GM20431 (cell line): ENCODE data around the gene POLN.
"Not testable (repeated sequence)": the region's sequence is repeated elsewhere in the genome, so short reads cannot be mapped to it uniquely, and the experiment has no call there.

Experiments used
- in situ Hi-C: fragments of 300-500 bp; cut with MseI, MboI; formaldehyde crosslinking; loops from one replicate; pipeline ENCODE4 v1.15.0; 2020; ENCODE audit warnings: low sequenced_read_pairs; ENCODE audit not compliant: unreplicated experiment

The POLN gene

DNA sequence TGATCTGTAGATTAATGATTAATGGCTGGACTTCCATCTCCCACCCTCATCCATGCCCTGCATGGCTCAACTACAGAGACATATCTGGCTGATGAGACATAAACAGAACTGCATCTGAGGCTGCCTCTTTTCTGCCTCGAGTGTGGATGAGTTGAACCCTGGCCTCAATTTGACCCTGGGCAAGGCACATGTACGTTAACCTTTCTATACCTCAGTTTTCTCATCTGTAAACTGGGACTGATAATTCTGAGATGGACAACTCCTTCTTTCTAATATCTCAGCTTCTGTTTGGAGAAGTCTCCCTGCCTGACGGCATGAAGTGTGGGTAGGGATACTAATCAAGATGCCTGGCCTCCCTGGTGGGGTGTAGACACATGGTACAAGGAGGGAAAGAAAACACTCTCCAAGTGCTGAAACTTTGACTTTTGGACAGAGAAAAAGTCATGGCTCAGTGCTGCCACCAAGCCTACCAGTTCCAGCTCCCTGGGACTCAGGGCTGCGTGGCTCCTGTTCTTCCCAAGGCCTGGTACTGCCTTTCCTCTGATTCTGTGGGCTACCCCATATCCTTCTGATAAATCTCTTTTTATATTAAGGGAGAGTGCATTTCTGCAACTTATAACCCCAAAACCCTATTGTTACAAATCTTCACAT lies 64.4 kb downstream of the POLN start:
- in situ Hi-C loops: no loop called here

DNA sequence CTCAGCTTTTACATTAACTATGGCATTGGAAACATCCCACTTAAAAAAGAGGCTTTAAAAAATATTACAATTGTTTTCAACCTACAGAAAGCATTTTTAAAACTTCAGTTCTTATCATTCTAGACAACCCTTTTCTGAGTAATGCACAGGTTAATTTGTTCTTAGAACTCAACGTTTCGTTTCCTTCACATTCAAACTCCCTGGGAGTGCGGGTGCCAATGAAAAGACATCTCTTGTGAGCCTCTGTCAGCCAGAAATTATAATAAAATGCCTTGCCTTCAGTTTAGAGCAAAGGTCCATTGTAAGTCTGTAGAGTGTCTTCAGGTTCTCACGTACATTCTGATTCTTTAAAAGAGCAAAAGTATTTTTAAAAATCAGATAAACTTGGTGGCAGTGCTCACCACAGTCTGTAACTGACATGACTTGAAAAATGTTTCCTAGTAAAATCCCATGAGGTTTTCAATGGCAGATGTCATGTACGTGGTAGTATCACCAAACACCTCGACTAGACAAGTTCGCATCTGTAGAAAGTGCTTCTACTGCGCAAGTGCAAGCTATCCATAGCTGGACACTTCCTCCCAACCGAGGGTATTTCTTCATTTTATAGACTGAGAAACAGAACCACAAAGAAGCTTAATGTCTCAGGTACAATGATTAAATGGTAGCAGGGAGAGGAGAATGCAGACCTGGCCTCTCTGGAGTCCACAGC lies 65.8 kb downstream of the POLN start:
- in situ Hi-C loops: no loop called here

DNA sequence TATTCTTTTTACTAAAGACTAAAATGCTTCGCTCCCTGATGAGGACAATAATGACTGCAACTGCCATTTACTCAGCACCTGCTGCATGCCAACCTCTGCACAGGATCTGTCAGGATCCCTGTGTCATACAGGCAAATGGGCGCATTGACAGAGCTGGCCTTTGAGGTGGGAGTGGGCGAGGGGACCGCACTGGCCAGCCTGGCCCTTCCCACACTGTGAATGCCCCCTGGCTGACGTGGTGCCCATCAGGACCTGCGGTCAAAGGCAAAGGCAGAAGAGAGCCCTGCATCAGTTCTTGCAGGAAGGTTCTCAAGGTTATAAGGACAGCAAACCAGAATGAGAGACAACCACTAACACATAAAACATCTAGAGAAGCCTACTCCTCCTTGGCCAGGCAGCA lies 67.9 kb downstream of the POLN start:
- in situ Hi-C loops: no loop called here

DNA sequence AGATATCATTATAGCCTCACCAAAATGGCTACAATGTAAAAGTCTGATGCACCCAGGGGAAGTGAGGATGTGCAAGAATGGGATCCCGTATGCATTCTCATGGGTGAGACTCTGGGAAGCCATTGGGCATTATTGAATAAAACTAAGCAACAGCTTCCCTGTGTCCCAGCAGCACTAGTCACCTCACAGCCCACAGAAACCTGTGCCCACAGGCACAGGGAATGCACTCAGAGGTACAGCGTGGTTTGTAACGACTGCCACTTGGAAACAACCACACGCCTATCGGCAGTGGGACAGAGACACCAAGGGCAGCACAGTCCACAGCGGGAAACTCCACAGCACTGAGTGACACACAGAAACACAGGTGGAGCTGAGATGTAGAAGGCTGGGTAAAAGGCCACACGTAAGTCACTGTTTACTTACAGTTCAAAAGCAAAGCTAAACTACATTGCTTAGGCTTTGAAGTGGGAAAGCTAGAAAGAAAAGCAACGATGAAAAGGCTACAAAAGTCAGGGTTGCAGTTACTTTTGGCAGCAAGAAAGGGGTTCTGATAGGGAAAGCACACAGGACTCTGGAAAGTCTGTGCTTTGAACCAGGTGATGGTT lies 69.2 kb downstream of the POLN start:
- in situ Hi-C loops: no loop called here

DNA sequence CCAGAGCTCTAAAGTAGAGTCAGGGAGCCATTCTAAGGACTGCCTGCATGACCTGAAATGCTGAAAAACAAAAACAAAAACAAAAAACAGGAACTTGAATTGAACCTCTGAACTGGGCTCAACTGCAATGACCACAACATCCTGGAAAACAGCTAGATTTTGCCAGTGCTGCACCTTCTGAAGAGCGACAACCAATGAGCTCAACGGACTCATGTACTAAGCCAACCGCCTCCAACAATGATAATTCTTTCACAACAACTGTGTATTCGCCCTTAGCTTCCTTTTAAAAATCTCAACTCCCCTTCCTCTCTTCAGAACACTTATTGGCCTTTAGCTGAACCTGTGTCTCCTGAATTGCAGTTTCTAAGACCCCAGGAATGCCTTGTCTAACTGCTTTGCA lies 69.8 kb downstream of the POLN start:
- in situ Hi-C loops: no loop called here

DNA sequence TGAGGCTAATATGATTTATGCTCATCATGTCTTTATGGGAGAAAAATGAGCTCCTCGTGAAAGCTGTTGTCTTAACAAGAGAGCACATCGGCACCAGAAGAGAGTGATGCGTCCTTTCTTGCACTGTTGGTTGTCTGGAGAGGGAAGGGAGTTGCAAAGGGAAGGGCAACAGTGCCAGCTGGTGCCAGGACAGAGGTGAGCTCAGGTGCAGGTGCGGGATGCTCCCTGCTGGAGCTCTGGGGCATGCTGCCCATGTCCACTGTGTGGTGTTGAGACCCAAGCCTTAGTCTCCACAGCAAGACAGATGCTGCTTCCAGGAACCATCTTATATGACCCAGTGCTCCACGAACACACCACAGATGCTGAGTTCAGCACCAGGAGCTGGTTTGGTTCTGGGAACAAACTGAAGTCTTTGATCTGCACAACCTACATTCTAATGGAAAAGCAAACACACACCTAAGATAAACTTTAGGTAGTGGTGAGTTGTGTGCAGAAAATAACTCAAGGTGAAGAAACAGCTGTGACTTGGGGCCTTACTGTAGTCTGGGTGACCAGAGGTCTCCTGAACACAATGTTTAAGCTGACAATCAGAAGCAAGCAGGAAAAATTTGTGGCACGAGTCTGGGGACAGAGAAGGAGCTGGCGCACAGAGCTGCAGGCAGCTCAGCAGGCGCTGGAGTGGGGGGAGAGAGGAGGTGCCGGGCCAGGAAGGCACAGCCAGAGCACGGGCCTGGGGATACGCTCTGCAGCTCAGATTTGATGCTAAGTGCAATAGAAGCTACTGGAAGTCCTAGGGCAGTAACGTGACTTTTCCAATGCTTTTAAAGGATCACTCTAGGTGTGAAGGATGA lies 73.2 kb downstream of the POLN start:
- in situ Hi-C loops: no loop called here

DNA sequence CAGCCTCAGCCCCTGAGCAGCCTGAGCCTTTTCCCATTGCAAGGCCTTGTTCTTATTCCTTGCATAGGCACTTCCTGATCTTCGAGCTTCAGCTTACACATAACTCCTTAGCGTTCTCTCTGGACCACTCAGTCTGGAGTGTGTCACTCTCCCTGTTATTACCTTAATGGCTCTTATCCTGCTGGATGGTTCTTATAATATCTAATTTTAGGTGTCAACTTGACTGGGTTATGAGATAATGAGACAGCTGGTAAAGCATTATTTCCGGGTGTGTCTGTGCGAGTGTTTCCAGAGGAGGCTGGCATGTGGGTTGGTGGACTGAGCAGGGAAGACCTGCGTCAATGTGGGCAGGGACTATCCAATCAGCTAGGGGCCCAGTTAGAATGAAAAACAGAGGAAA lies 75.7 kb downstream of the POLN start:
- in situ Hi-C loops: no loop called here

DNA sequence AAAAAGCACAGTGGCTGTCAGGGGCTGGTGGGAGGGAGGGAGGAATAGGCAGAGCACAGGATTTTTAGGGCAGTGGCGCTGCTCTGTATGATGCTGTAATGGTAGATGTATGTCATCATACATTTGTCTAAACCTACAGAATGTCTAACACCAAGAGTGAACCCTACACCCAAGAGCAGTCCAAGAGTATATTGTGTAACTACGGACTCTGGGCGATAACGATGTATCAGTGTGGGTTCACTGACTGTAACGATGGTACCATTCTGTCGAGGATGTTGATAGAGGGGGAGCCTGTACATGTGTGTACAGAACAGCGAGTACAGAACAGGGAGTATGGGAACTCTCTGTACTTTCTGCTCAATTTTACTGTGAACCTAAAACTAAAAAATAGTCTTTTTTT lies 76.5 kb downstream of the POLN start:
- in situ Hi-C loops: no loop called here

DNA sequence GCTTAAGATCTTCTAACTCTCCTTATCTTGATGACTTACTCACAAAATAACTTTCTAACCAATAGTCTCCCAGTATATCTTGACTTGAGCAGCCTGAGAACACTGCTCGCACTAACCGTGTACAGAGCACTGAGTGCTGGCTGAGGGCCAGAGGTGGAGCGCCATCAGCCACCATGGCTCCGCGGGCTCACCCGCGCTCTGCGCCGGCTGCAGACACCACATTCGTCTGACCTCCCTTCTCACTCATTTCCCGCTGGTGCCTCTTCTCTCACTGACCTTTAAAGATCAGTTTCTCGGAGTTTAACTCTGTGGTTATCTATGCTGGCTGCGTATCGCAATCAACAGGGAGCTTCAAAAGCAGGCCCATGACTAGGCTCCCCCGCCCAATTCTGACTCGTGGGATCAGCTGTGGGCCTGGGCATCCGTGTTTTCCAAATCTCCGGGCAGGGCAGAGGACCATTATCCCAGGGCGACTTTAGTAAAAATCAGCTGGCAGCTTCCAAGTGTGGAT lies 78.6 kb downstream of the POLN start:
- in situ Hi-C loops: no loop called here

DNA sequence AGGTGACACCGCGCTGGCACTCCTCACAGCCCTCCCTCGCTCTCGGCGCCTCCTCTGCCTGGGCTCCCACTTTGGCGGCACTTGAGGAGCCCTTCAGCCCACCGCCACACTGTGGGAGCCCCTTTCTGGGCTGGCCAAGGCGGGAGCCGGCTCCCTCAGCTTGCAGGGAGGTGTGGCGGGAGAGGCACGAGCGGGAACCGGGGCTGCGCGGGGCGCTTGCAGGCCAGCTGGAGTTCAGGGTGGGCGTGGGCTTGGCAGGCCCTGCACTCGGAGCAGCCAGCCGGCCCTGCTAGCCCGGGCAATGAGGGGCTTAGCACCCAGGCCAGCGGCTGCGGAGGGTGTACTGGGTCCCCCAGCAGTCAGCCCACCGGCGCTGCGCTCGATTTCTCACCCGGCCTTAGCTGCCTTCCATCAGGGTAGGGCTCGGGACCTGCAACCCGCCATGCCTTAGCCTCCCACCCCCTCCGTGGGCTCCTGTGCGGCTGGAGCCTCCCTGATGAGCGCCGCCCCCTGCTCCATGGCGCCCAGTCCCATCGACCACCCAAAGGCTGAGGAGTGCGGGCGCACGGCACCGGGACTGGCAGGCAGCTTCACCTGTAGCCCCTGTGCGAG lies 80.7 kb downstream of the POLN start:
- in situ Hi-C loops: not testable (repeated sequence)

DNA sequence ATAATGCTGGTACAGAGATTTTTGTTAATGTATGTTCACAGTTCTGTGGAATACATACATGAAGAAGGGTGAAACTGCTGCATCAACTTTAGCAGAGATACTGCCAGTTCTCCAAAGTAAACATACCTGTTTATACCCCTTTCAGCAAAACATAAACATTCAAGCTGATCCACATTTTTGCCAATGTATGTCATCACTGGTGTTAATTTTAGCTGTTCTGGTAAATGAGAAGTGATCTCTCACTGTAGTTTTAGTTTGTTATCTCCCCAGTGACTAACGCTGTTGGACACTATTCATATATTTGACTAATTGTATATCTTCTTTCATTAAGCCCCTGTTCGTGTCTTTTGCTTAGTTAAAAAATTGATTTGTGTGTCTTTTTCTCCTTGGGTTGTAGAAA lies 82.0 kb downstream of the POLN start:
- in situ Hi-C loops: no loop called here

DNA sequence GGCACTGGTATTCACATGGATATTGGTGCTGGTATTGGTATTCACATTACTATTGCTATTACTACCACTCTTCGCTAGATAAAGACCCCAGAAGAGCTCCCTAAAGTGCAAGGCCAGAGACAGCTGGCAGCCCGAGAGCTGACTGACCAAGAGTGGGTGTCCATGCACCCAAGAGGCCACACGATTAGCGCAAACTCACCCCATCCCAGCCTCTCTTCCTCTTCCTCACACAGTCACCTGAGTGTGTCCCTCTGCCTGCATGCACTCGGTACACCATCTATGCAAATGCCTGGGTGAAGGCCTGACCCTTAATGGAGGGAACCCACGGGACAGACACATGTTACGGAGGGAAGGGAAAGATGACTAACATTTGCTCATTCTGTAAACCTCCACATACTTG lies 86.7 kb downstream of the POLN start:
- in situ Hi-C loops: no loop called here

DNA sequence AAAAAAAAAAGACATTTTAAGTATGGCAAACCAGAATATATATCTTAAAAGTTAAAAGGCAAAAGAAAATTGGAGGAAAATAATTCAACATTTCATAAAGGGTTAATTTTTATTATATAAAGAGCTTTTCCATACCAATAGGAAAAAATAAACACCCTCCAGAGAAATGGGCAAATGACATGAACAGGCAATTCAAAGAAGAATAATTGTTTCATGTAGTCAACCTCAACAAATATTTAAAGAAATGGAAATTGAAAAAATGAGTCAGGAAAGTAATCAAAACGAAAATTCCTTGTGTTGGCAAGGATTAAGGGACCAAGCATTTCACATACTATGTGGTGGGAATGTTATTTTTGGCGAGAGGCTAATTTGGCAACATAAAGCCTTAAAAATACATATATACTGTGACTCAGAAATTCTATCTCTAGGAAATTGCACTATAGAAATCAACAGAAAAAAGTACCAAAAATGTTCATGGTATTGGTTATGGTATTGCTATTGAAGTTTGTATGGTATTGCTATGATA lies 87.6 kb downstream of the POLN start:
- in situ Hi-C loops: no loop called here

DNA sequence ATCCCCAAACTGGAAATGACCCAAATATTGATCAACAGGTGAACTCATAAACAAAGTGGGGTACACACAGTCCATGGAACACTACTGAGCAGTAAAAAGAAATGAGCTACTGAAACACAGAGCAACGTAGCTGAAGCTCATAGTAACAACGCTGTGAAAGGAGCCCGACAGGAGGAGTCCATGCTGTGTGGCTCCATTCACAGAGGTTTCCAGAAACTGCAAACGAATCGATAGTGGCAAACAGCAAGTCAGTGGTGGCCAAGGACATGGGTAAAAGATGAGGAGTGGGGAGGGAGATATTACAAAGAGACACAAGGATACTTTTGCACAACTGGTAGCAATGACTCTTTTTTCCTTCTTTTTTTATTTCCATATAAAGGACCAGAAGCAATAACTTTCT lies 90.4 kb downstream of the POLN start:
- in situ Hi-C loops: no loop called here

DNA sequence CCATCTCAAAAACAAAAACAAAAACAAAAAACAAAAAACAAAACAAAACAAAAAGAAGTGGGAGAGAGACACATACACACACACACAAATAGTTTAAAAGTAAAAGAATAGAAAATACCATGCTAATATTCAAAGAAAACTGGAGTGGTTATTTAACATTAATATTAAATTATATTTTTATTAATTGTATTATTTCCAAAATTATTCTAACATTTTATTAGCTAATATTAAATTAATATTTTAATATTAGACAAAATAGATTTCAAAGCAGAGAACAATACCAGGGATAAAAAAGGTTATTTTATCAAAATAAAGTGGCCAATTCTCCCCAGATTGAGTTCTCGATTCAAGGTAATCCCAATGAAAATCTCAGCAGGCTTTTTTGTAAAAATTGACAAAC lies 91.8 kb downstream of the POLN start:
- in situ Hi-C loops: no loop called here

DNA sequence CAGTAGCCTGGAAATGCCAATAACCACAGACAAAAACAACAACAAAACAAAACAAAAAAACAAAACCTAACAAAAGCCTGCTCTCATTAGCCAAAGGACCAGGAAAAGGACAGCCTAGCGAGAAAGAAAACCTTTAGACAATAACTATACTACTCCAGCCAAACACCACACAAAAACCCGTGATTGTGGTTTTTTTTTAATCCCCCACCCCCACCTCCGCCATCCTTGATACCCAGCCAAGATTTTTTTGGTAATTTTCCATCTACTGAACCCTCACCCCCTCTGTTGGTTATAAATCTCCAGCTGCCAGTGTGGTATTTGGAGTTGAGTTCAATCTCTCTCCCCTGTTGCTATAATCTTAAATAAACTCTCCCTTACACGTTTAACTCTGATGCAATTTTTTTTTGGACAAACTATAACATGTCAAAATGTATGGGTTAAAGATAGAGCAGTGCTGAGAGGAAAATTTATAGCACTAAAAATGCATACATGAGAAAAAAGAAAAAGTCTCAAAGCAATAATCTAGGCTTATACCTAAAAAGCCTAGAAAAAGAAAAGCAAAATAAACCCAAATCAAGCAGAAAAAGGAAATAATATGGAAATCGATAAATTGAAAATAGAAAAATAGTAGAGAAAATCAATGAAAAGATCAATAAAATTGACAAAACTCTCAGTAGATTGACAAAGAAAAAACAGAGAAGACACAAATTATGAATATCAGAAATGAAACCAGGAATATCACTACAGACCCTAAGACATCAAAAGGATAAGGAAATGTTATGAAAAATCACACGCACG lies 99.1 kb downstream of the POLN start:
- in situ Hi-C loops: no loop called here

DNA sequence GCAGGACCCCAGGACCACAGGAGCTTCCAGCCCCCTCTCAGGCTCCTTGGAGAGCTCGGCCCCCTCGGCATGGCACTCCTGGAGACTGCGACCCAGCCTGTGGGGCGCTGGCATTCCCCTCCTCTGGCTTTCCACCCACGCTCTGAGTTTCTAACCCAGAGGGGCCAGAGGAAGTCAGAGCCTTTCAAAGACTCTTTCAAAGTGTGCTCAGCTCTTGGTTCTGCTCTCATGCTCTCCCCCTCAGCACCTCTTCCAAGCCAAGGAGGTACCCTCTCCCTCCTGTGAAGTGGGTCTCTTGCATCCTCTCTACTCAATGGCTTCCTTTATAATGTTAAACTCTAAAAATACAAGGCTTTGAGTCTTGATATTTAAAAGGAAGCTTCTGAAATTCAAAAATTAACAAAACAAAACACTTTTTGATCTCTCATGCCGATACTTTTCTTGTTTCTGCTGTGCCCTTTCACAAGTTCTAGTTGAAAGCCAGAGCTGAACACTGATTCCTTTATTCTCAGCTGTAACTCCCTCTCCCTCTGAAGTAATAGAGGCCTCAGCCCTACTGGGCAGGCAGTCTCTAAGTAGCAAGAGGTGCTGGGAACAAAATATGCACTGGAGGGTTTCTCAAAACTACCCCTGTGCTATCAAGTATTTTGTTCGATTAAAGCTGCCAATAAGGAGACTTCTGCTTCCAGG lies 100.0 kb downstream of the POLN start:
- in situ Hi-C loops: no loop called here

DNA sequence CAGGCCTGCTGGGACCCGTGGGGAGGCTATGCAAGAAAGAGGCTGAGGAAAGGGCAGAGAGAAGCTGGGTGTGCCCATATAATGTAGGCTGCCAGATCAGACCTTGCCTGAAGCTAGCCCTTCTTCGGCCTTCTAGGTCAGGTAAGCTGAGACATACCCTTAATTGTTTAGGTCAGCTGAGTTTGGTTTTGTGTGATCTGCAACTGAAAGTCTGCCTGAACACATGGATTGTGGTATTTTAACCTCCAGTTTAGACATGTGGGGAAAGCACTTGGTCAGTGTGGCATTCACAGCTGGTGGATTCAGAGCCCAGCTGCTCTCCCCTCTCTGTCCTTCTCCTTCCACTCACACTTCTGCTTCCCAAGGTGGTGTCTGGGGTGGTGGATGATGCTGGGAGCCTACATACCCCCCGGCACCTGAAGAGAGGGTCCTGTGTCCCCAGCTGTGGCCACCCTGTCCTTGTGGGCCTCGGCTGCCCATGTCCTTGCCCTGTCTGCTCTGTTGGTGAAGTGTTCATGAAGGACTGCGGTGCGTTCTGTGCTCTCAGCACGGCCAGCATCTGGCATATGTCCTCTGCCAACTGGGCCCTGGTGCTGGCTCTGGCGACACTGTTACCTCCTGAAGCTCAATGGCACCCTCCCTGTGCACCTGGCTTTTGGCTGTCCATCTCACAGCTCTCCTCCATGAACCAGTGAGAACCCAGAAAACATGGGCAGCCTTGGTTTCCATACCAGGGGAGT lies 100.7 kb downstream of the POLN start:
- in situ Hi-C loops: no loop called here
